NCI-H1105 treated with DMSO at 0.1 percent for 48 hours (cell line): ENCODE measurements around the gene ACSBG1.

ENCODE experiments used
- DNase-seq: peaks from one replicate; lab custom pipeline; 2025; lab: John Stamatoyannopoulos, UW

ACSBG1 gene

DNA sequence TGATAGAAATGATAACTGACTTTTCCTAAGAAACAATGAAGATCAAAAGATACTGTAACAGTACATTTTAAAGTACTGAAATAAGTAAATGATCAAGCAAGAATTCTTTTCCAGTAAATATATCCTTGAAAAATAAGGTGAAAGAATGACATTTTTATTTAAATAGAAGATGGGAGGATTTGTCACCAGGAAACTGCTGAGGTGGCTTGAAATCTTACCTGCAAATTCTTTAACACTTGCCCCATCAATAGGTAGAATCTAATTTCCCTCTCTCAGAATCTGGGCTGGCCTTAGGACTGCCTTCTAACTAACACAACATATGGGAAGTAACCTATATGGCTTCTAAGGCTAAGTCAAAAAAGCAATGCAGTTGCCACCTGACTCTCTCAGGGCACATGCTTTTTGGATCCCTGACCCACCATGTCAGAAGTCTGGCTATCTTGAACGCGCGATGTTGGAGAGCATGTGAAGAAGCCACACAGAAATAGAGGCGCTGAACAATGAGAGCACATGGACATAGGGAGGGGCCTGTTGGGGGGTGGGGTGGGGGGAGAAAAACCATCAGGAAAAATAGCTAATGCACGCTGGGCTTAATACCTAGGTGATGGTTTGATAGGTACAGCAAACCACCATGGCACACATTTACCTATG lies 11.5 kb downstream of the ACSBG1 start:
- DNase-seq: no peak

DNA sequence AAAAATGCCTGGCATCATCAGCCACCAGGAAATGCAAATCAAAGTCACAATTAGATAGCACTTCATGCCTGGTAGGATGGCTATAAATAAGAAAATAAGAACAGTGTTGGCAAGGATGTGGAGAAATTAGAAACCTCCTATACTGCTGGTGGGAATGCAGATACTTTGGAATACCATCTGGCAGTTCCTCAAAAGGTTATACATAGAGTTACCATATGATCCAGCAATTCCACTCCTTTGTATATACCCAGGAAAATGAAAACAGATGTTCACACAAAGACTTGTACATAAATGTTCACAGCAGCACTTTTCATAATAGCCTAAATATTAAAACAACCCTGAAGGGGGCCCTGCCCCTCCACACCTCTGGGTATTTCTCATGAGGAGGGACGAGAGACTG lies 13.7 kb downstream of the ACSBG1 start:
- no peak for DNase-seq

DNA sequence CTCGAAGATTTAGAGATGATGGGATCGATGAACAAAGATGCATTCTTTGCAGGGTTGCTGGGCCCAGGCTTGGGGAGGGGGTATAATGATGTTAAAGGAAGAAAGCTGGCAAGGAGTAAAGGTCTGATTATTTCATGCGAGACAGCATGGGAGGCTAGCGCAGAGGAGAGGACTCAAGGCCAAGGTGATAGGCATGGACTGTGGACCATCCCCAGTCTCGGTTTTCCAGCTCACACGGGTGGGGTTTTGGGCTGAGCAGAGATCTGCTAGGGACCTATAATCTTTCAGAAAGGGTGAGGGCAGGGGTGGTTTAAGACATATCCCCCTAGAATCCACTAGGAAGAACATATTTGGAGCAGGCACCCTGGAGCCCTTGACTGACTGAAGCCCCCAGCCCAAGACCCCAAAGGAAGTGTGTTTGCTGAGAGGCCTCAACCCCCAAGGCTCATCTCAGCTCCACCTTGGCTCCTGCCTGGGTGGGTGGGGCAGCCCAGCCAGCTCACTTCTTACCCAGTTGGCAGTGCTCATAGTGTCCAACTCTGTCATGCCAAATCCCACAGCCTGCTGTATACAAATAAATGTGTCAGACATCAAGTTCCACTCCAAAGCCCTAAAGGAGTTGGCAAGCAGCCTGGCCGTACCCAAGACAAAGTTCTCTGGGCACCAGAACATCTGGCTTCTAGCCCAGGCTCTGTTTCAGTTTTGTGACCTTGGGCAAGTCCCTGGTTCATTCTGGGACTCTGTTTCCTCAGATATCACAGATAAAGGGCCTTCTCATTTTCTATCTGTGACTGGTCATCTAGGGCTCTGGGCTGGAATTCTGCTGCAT lies 17.9 kb downstream of the ACSBG1 start:
- no peak for DNase-seq

DNA sequence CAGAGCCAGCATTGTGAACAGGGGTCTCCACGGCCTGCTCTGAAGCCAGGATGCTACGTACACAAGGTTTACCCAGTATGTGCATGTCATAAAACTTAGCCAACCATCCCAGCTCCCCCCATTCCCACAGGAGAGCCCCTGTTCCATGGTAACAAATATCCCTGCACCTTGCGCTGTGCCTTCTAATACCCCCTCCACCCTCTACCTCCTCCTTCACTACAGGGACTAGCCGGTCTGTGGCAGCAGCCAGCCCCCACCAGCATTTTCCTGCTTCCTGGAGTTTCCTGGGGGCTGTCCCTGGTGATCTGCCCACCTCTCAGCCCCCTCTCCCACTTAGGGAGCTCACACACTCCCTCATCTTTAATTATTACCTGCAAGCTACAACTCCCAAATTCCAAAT lies 20.4 kb downstream of the ACSBG1 start:
- DNase-seq: no peak

DNA sequence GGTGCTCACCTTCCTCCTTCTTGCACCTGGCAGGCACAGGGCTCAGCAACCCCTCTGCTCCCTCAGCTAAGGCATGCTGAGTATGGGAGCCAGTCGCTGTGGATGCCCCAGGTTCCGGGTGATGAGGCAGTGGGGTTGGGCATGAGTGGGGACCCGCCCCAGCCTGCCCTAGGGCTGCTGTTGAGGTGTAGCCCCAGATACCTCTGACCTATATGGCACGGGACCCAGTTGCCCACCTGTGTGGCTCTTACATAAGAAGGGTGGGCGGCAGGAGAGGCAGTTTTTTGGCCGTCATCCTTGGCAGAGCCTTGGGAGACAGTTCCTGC lies 21.0 kb downstream of the ACSBG1 start:
- no peak for DNase-seq

DNA sequence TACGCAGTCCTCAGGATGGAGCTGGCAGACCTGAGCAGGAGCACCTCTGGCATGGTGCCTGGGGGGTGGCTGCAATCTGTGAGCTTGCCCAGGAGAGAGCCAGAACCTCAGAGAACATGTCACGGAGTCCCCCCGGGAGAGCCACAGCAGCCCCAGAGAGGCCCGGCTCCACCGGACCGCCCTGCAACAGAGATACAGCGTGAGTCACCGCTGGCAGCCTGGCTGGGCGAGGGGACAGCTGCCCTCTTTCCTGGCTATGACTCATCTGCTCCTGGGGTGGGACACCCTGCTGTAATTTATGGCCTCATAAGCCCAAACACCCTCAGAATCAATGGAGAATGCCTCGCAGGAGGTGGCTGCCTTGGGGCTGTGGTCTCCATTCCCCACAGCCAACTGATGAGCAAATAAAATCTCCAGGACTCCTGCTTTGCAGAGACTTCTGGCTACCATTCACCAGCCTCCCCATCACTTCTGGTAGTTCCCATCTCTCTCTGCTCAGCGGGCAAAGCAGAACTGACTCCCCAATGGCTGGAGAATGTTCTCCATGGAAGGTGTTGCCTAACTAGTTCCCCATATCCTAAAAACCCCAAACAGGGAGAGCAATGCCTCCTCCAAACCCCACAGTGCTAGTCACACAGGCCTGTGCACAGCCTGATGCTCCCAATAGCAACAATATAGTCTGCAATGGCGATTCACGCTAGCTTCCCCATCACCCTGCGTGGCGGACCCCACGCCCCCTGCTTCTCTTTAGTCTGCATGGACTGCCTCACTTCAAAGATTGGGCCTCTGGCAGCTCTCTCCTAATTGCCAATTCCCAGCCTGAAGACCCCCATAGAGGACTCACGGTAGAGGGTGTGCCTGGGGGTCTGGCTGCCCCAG lies 21.6 kb downstream of the ACSBG1 start:
- no peak for DNase-seq

DNA sequence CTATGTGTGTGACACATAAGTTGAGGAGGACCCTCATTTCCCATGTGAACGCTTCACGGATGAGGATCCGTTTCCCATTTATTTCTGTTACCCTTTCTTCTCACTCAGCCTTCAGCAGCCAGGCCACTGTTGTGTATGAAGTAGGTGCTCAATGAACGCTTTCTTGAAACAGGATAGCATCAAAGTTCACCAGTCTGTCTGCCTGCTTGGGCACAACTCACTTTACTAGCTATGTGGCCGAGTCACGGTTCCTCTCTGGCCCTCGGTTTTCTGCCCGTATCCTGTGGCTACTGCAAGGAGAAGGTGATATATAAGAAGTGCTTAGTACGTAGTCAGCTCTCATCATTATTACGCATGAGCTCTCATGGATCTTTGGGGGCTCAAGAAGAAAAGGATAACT lies 22.4 kb downstream of the ACSBG1 start:
- no peak for DNase-seq

DNA sequence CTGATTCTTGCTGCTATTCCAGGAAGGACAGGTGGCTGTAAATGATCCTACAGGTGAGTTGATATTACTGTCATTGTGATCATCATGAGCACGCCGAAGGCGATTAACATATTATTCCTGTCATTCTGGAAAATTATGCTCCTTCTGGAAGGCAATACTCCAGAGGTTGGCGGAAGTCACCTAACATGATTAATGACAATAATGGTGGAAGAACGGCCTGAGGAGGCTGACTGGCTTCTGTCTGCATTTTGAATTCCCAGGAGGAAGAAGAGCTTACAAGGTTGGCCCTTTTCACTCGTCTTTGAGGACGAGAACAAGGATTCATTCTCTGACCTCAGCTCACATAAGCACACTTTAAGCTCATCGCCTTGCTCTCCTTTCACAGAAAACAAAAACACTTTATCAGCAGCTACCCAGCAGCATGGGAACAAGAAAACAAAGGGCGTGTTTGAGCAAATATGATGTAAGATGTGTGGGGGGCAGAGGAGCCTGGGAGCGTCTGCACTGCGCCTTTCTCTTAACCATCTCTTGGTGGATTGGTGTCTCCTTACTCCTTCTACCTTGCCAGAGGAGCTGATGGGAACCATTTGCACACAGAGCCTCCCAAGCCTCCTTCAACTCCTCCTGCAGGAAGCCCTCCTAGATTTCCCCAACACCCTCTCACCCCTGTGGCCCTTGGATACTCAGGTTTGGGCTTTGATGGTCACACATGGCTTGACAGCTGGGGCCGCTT lies 23.0 kb downstream of the ACSBG1 start:
- DNase-seq: no peak

DNA sequence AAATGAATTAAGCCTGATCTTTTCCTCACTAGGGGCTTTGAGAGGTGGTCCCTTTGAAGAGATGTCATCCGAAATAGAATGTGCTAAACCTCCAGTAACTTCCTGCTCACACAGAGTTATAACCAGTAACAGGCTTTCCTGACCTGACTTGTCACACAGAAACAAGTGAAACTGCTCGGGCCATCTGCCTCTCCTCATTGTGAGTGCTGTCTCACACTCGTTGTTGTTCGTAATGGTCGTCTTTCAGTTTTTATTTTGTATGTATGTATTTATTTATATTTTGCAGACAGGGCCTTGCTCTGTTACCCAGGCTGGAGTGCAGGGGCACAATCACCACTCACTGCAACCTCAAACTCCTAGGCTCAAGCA lies 24.0 kb downstream of the ACSBG1 start:
- DNase-seq: no peak

DNA sequence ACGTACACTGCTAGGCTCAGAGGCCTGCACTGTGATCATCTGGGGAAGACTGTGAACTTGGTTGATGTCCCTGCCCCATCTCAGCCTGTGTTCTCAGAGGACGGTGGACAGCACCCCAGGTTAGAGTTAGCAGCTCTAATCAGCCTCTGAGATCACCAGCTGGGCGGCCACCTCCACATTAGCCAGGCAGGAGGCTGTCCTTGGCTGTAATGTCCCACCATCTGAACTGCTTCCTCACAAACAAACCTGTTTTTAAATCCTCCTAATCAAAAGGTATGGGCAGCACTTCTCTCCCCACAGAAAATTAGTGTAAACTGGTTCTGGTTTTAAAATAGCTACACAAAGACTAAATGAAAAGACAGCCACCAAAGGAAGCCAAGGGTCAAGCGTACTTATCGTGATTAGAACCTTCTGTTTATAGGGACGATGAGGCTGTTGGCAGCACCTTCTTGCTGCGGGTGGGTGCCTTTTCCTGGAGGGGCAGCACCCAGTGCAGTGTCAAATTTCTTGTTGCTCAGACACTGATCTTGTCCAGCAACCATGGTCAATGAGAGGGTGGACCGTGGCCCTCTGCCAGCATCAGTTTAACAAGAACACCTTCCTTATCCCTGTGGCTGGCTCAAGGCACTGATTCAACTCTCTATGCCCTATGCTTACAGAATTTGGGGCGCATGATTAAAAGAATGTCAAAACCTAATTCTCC lies 24.6 kb downstream of the ACSBG1 start:
- no peak for DNase-seq

DNA sequence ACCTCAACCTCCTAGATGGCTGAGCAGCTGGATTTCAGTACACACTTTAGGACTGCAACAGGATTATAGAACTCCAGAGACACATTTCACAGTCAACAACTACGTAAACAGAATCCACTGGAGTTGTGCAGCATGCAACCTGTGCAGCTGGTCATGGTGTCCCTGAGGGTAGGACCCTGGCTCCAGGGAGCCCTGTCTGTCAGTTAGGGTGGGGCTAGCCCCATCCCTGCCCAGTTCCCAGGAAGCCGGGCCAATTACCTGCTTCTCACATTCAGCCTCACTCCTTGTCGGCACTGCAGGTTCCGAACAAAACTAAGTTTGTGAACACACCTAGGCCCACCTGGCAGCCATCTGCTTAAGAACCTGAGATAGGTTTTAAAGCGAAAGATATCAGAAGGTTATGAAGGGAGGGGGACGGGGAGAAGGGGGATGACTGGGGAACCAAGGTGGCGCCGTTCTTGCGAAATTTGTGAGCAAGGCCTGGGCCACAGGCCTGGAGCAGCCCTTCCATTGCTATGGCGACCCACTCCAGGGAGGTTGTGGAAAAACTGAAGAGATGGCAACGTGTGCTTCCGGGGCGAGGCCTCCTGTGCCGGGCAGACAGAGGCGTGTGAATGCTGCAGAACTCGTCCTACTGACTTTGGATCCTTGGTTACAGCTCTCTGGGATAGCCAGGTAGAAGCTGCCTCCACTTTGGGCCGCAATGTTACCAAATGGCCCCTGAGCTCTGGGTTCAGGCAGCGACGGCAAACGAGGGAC lies 25.3 kb downstream of the ACSBG1 start:
- no peak for DNase-seq

DNA sequence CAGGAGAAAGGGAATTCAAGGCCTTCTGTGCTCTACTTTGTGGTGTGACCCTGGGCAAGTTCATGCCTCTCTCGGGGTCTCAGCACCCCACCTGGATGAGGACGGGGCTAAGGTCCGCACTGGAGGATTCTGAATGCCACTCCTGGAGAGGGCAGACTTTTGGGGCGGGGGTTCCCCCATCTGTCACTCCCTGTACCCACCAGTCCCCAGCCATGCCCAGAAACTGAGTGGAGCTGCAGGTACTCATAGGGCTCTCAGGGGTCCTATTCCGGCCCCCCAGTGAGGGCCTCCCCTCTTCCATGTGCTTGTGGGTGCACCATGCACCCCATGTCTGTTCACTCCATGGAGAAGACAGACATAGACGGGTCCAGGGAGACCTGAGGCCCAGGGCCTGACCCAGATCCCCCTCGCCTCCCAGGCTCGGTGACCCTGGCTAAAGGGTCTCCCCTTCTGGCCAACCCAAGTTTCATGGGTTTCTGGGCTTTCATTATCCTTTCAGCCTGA lies 26.0 kb downstream of the ACSBG1 start:
- DNase-seq: no peak

DNA sequence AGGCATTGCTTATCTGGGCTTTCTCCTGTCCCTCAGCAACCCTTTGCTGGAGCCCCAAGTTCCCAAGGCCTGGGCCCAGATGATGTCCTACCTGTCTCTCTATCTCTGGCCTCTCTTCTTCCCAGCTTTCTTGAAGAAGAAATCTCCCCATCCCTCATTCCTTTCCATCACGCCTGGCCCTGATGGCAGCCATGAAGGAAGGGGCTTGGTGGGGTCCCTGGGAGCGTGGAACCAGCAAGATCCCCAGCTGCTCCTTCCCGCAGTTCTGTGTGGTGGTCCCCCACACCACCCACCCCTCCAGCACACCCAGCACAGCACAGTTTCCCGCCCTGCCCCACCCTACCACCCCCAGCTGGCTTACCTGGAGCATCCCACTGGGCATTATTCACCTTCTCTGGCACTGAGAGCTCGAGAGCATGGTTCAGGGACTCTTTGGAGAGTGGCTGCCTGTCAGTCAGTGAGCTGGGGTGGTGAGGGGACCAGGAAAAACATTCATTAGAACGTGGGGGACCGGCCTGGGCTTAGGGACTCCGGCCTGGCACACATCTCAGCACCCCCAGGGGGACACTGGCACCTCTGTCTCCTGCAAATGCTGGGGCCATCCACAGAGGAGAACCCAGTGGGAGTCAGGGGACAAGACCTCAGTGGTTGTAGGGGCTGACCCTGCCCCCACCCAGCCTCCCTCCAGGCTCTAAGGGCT lies 26.6 kb downstream of the ACSBG1 start:
- DNase-seq: no peak

DNA sequence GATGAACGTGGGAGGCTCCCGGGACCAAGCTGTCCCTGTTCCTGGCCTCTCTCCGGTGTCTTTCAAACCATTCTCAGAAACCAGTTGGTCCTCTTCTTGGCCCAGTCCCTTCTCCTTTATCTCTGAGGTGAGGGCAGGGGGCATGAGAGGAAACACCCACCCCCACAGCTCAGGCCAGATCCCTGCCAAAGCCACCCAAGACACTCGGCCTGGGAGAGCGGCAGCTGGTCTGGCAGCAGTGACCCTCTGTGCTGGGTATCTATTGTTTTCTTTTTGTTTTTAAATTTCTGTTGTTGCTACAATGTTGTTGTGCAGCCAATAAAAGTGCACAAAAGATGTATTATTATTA lies 27.3 kb downstream of the ACSBG1 start:
- DNase-seq: no peak

DNA sequence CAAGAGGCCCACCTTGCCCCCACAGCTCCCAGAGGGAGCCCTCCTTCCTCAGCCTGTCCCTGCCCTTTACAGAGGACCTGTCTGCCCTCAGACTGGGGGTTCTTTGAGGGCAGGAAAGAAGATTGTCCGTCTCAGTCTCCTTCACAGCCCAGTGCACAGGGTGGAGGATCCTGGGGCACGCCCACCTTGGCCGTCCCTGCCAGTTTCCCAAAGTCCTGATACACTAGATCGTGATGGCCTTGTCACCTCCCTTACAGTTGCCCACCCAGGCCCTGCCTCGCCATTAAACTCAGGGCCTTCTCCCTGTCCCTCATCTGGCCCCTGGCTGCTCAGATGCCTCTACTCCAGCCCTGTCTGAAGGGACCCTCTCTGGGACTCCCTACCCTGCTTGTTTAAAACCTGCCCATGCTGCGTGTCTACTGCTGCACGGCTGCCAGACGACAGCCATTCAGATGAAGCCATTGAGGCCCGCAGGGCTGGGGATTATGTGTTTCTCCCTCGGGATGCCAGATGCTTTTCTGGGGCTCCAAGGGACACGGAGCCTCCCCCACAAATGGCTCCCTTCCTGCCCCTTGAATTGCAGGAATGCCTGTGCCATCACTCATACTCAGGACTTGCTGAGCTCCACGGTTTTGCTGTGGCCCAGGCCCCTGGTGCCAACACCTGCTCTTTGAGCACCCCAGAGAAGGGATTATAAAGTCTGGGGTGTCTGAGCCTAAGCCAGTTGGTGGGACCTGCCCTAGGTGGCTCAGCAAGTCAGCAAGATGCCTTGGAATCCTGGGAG lies 27.8 kb downstream of the ACSBG1 start:
- no peak for DNase-seq

DNA sequence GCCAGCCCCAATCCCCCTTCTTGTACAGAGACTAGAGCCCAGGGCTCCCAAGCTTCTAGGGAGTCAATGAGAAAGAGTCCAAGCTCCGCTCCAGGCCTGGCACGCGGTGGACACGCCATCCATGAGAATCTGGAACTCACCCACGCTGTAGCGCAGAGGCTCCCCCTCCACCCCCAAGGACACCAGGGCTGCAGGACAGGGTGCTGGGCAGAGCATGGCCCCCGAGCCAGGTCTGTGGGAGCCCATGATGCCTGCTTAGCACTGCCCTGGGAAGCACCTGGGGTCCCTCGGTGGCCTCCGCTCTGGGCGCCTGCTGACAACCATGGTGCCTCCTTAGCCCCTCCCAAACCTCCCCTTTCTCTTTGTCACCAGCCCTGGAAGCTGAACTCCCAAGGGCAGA lies 28.5 kb downstream of the ACSBG1 start:
- no peak for DNase-seq

DNA sequence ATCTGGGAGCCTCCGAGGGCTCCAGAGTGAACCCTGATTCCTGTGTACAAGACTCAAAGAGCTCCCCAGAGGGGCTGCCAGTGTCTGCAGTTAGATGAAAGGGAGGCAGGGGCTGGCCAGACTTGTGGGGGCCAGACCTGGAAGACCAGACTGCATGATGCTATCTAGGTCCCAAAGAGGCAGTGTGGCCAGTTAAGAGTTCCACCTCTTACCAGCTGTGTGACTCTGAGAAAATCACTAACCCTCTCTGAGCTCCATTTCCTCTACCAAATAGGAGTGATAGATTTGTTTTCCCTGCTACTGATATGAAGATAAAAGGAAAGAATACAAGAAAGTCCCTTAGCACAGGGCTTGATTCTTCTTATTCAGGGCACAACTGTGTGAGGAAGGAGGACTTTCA lies 29.0 kb downstream of the ACSBG1 start:
- DNase-seq: no peak

DNA sequence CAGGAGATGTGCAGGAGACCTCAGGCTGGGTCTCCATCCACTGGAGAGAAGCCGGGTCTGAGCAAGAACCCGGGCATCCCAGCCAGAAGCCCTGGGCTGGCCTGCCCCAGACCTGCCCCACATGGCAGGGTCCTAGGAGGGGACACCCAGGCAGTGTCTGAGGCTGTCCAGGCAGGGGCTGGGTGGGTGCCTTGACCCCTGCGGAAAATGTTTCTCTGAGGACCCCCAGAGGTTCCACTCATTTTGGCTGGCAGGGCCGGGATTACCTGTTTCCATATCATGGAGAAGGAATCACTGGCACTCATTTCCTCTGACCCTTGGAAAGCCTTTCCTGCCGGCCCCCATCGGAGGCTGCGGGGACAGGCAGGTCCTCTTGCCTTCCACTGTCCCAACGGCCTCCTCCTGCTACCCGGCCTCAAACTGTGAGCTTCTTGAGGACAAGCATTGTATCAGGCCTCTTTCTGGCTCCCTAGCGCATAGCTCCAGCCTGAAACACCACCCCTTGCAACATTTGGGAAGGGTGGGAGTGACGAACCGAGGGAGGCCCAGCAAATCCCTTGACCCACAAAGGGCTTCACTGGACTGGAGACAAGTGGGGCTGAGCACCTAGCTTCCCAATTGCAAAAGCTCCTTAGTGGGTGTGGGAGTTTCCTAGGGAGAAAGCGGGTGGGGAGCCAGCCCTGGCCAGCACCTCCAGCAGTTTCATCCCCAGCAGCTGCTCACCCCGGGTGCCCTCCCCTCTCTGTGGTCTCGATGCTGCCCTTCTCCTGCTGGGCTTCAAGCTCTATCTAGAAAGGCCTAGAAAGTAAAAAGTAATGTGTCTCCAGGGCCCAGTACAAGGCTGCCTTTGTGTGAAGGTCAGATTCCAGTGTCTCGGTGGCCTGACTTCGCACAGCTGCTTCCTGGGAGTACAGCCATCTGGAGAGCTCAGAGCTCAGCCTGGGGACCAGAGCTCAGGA lies 29.7 kb downstream of the ACSBG1 start:
- DNase-seq: no peak
